ENCODE results near the gene DFFA.
"Not testable (repeated sequence)": the region's sequence is repeated elsewhere in the genome, so short reads cannot be mapped to it uniquely, and the experiment has no call there.

The DFFA gene

DNA sequence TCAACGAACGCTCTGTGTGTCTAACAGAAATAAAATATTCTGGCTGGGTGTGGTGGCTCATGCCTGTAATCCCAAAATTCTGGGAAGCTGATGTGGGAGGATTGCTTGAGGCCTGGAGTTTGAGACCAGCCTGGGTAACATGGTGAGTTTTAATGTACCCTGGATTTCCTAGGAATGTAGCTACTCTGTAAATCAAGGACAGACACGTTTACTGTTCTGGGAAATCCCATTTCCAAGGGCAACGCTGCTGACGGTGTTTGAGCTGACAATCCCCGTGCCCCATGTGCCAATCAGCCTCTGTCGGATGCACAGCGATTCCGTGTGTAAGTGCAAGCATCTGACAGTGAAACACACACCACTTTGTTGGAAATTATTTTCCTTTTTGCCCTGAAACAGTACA lies 14.5 kb downstream of the DFFA start:
- DNase-seq (ENCODE audit: low spot score) = no peak

DNA sequence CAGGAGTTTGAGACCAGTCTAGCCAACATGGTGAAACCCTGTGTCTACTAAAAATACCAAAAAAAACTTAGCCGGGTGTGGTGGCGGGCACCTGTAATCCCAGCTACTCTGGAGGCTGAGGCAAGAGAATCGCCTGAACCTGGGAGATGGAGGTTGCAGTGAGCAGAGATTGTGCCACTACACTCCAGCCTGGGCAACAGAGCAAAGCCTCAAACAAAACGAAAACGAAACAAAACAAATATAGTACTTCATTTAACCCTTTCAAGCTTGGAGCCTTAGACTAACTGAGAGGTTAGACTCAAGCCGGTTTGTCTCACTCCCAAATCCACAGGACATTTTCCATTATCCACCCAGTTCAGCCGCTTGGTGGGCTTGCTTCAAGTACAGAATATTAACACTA lies 14.9 kb downstream of the DFFA start:
- DNase-seq (ENCODE audit: low spot score) = not testable (repeated sequence)

DNA sequence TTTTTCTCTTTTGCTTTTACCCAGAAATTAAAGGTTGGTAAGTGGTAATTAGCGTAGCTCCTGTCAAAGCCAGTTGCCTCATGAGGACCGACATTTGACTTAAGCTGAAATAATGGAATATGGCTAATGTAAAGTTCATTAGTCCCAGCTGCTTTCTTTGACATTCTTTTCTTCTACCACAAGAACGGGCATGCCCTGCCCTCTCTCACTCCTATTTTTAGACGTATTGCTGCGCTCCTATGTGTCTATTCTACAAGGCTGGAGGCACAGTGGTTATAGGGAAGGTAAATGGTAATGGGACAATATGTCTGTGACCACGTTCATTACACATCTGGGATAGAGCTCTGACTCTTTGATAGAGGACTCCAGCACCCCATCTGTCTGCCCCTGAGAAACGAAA lies 15.7 kb downstream of the DFFA start:
- no peak for DNase-seq (ENCODE audit: low spot score)

DNA sequence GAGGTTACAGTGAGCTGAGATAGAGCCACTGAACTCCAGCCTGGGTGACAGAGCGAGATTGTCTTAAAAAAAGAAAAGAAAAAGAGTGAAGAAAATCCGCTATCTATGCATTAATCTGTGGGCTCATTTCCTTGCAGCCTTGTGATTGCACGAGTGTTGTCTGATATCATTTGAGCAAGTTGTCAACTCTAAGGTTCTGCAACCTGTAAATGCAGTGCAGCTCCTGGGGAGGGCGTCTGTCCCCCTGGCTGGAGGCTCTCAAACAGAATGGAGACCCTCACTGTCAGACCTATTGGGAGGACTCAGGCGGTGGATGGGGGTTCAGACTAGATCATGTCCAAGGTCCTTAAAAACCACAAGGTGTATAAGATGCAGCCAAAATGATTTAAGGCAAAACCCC lies 16.3 kb downstream of the DFFA start:
- no peak for DNase-seq (ENCODE audit: low spot score)

DNA sequence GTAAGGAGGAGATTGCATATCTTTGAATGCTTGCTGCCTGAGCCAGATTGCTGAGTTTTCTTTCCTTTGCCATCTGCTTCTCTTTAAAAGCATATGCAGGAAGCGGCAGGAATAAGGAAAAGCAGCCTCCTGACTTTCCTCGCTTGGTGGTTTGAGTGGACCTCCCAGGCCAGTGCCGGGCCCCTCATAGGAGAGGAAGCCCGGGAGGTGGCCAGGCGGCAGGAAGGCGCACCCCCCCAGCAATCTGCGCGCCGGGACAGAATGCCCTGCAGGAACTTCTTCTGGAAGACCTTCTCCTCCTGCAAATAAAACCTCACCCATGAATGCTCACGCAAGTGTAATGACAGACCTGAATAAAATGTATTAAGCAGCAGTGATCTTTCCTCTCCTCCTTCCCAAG lies 21.0 kb downstream of the DFFA start:
- DNase-seq (ENCODE audit: low spot score) = no peak

DNA sequence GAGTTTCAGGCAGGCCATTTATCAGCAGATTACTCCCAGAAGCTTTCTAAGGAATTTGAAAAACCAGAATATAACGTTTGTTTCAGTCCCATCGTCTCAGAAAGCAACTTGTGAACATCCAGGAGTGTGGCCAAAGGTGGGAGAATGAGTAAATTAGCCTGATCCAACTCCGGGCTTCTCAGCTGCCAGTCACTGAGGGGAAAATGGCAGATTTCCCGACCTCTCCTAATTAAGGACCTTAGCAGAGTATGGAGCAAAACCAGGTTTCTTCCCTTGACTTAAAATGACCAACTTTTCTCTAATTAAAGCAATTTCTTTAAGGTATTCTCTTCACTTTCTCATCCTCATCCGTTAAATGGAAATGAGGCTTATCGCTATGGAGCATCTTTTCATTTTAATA lies 21.5 kb downstream of the DFFA start:
- no peak for DNase-seq (ENCODE audit: low spot score)

DNA sequence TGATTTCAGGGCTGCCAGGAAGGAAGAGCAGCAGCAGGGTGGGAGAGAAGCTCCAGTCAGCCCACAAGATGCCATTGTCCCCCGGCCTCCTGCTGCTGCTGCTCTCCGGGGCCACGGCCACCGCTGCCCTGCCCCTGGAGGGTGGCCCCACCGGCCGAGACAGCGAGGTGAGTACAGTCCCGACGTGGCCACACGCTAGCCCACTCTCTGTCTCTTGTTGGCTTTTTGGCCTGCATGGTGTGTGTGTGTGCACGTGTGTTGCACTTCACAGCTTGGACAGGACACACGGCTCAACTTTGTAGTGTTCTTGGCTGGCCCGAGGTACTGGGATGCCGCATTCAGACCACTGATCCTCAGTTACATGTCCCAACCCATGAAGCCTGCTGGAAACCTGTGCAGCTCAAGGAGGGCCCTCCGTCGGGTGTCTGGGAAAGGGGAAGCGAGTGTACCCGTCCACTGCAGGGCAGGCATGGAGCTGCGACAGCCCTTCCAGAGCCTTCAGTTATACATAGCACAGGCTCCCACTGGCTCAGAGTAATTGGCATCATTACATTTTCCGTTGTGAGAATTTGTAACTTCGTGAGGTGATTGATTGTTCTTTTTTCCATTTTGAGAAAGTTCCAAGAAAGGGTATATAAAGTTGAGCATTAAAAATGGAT lies 22.0 kb downstream of the DFFA start:
- no peak for DNase-seq (ENCODE audit: low spot score)

DNA sequence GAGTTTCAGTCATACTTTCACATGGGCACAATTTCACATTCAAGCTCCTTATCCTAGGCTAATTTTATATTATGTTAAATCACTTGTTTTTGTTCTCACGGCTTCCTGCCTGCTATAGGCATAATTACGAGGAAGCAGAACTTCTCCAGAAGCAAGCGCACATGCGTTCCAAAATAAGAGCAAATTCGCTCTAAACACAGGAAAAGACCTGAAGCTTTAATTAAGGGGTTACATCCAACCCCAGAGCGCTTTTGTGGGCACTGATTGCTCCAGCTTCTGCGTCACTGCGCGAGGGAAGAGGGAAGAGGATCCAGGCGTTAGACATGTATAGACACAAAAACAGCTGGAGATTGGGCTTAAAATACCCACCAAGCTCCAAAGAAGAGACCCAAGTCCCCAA lies 22.6 kb downstream of the DFFA start, which contains the start of gene CORT:
CORT (plus strand) TSS at position 281 of the 400 bp plus-strand sequence. CDS start 193 bp downstream, outside the sequence.
- DNase-seq (ENCODE audit: low spot score) = no peak

DNA sequence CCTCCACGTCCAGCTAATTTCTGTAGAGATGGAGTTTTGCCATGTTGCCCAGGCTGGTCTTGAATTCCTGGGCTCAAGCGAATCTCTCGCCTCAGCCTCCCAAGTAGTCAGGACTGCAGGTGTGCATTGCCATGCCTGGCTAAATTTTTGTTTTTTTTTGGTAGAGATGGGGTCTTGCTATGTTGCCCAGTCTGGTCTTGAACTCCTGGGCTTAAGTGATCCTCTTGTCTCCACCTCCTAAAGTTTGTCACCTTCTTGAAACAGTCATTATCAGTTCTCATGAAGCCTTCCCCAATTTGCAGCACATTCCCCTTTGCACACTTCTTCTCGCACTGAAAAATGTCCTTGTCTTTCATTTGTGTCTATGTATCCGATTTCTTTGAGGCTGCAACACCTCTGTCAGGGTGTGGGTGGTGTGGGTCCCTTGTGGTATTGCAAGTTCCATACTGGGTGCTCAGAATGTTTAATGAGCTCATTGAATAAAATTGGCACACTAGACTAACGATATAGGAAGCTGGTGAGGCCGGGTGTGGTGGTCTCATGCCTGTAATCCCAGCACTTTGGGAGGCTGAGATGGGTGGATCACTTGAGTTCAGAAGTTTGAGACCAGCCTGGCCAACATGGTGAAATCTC lies 25.4 kb downstream of the DFFA start:
- no peak for DNase-seq (ENCODE audit: low spot score)

DNA sequence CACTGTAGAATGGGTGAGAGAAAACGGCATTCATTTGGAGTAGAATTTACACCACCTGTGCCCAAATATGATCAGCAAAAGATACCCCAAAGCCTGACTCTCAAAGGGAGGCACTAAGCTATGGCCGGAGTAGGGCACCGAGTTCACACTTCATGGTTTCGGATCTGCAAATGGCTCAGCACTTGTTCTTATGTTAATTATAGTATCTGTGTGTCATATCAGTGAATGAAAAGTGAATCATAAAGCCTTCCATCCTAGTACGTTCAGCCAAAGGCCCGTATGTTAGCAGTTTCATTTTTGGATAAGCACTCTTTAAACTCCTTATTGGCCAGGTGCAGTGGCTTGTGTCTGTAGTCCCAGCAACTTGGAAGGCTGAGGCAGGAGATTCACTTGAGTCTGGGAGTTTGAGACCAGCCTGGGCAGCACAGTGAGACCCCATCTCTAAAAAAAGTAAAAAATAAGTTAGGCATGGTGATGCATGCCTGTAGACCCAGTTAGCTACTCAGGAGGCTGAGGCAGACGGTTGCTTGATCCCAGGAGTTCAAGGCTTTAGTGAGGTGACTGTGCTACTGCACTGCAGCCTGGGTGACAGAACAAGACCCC lies 27.4 kb downstream of the DFFA start:
- no peak for DNase-seq (ENCODE audit: low spot score)

DNA sequence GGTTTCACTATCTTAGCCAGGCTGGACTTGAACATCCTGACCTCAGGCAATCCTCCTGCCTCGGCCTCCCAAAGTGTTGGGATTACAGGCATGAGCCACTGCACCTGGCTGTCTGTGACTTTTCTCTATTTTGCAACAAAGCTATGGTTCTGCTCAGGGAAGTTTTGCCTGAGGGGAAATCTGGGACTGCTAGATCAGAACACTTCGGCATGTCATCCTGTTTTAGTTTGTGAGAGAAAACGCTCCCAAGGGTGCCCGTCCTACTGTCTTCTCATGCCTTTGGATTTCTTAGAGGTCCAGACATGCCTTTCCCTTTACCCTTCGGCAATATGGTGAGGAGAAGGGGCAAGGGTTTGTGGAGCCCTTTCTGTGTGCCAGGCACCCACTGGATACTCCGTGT lies 28.1 kb downstream of the DFFA start:
- DNase-seq (ENCODE audit: low spot score) = no peak

DNA sequence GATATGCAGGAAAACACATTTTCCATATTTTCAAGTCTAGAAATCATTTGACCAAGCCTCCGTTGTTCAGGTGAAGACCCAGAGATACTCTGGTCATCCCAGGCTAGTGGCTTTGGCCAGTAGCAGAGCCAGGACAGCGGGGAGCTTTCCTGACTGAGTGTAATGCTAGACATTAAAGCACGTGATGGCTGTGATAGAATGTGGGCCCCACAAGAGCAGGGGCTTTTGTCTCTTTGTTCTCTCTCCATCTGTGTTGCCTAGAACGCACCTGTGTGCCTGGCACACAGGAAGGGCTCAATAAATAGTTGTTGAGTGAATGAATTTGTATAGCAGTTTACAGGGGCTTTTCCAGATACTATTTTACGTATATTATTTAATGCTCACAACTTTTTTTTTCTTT lies 31.5 kb downstream of the DFFA start:
- no peak for DNase-seq (ENCODE audit: low spot score)

DNA sequence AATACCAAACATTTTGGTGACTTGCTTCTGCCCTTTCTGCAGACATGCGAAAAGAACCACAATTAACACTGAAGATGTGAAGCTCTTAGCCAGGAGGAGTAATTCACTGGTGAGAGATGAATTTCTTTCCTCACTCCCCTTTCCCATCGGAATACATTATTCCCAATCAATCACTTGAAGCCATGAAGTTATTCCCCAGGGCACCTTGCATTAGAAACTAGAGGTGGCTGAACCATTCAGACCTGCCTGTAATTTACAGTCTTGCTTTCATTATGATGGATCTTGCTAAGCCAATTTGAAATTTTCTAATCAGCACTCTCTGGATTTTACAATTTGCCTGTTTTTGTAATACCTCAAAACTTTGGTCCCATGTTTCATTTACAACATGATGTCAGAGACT lies 32.0 kb downstream of the DFFA start:
- DNase-seq (ENCODE audit: low spot score) = no peak

DNA sequence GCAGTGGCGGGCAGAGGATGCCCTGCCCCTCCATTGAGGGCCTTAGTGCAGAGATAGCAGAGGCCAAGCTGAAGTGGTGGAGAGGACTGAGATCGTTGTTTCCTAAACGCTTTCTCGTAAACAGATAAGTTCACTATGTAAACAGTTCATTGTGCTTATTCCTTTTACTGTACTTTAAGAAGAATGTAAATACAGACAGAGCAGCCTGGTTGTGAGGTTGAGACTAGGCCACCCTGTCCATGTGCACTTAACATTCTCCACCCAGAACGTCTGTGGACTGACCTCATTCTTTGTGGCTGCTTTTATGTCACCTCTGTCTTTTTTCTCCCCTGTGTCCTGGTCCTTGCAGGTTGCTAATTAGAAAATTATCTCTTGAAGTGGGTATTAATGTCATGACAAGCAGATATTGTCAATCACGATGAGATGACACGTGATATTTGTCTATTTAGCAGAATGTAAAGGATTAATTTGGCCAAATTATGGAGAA lies 33.6 kb downstream of the DFFA start:
- no peak for DNase-seq (ENCODE audit: low spot score)

DNA sequence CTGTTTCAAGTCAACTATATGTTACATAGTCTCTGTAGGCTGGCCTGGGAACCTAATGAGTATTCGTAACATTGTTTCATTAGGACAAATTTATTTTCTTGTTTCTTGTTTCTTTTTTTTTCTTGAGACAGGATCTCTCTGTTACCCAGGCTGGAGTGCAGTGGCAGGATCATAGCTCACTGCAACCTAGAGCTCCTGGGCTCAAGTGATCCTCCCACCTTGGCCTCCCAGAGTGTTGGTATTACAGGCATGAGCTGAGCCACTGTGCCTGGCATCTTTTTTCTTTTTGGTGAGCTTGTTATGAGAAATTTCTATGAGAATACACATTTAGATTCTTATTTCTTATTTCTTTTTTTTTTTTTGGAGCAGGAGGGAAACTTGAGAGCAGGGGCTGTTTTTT lies 35.3 kb downstream of the DFFA start:
- no peak for DNase-seq (ENCODE audit: low spot score)

DNA sequence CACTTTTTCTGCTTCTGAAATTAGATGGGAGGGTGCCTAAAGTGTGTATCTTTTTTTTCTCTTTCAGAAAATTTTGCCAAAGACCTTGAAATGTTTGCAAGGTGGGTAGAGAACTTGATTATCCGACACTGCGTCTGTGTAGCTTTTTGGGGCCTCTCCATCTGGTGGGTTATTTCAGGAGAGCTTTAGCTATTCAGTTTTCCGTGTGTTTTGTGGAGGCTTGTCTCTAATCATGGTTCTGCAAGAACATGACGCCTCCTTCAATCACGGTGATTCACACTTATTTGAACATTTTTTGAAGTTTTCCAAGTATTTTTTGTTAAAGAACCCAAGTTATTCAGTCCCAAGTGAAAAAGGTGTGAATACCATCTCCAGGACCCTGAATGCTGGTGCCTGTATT lies 37.7 kb downstream of the DFFA start:
- no peak for DNase-seq (ENCODE audit: low spot score)

DNA sequence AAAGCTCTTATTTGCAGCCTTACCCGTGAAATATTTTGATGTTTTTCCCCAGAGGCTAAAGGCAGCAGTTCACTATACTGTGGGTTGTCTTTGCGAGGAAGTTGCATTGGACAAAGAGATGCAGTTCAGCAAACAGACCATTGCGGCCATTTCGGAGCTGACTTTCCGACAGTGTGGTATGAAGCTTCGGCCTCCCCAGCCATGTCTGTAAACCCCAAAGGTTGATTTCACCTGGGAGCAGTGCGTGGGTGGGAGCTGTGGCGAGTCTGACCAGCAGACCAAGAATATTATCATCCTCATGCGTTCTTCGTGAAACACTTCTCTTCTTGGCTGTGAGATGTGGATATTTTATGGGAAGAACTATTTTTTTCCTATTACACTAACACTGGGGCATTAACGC lies 38.5 kb downstream of the DFFA start:
- DNase-seq (ENCODE audit: low spot score) = no peak

DNA sequence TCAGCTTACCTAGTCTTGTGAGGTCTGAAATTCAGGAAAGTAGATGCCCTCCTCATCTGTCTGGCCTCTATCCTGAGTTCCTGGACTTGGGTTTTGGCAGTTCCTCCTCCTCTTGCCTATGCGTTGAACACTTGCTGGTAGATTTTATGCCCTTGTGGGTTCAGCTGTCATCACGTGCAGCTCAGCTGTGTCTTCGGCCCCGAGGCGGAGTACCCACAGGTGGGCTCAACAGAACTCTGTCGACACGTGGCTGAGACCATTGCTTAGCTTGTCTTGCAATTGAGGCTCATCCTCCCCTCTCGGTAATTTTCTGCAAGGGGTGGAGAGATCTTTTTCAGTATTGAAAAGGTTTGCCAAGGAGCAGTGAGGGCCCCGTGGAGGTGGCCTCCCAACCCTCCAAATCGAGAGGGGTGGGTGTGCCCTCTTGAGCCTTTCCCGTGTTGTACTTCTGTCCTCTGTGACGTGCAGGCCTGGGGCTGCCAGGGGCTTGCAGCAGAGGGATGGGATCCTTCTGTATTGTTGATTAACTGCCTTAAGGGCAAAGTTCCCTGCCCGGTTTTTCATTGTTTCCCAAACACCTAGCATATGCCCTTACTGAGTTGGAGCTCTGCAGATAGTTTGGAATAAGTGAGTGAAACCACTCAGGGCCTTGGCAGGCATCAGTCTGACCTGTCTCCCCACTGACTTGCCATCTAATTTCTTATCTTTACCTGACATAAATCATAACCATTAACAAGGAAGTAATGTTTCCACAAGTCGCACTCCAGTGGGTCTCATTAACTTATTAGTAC lies 39.2 kb downstream of the DFFA start:
- DNase-seq (ENCODE audit: low spot score) = no peak

DNA sequence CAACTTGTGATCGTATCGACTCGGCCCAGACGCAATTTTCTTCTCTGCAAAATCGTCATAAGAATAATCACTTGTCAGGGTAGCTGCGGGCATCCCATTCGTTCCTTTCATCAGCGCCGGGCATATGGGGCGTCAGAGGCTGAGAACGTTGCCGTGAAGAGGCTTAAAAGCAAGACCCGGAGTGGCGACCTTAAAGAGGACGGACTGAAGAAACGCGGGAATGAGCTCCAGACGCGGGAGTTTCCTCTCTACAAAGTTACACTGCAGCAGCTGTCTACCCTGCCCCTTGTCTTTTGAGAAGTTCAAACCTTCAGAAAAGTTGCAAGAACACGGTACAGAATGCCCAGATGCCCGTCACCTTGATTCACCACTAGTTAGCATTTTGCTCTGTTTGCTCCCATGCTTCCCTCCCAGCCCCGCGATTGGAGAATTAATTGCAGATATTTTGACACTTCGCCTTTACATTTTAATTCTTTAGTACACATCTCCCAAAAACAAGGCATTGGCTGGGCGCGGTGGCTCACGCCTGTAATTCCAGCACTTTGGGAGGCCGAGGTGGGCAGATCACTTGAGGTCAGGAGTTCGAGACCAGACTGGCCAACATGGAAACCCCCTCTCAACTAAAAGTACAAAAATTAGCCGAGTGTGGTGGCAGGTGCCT lies 41.1 kb downstream of the DFFA start:
- no peak for DNase-seq (ENCODE audit: low spot score)

DNA sequence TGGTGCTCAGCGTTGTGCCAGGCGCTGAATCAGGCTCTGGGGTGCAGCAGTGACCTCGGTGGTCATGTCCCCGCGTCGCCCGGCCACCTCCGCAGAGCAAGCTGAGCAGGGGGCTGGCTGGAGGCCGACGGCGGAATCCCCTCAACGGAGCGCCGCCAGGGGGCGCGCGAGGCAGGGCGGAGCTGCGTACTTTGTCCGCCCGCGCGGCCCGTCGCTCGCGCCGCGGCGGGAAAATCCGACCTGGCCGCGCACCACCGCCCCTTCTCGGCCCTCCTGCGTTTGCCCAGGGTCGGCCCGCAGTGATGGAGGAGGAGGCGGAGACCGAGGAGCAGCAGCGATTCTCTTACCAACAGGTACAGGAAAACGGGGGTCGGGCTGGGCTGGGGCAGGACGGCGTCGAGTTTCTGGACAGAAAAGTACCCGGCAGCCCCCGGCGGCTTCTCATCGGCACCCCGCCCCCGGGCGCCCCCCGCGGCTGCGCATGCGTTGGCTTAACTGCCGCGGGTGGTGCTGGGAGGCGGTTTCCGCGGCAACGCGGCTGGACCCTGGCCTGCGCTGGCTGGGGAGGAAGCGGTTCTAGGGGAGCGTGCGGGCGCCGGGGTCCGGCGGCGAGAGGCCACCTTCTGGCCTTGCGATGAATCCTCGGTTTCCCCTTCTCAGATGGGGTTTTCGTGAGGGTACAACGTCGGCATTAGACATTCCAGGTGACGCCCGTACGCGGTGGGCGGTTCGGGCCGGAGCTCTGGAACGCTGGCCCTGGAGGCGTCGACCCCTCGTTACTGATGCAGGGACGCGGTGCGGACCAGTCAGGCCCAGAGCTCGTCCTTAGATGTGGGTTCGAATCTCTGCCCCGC lies 41.9 kb downstream of the DFFA start, which contains the start of gene CENPS:
CENPS (plus strand) TSS at position 218 of the 854 bp plus-strand sequence; CDS start at position 303, 85 bp downstream.
- peak; percentile 90 for DNase-seq (ENCODE audit: low spot score)

DNA sequence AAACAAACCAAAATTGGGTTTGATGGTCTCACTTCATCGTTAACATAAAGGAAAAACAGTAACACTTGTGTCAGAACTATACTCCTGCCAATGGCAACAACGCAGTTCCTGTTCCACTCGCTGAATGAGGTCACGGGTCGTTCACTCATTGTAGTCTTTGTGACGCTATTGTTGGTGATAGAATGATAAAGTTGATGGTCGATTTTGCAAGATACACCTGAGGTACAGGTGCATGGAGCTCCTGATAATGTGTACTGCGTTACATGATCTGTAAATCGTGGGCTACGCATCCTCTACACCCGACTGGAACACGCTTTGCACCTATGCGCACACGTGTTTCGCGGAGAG lies 42.5 kb downstream of the DFFA start:
- no peak for DNase-seq (ENCODE audit: low spot score)
